A549 (cell line): ENCODE data around the gene FIGN. TPM values are rescaled to one million over a fixed set of nuclear protein-coding genes. Genes with fewer than 3 reads are reported as not detected.

Source experiments
- ATAC-seq, 2 experiments: fragments of 200-7000 bp in 1 of 2; fragments of >200 bp in 1 of 2; cut with Nextera tagmentation in 1 of 2; cut with Tn5 transposase in 1 of 2; 3 replicates each; pipeline versions ENCODE4 v1.8.0 to v1.9.1; 2018 to 2020; ENCODE audit warnings: mild to moderate bottlenecking in 1 of 2, moderate library complexity in 1 of 2
- CTCF ChIA-PET: fragments of 300-600 bp; sonication (Branson Sonifier 250); formaldehyde crosslinking; extraction: SDS; loops from one replicate; lab custom pipeline; 2021; ENCODE audit warnings: antibody characterized with exemption, inconsistent platforms; lab: Yijun Ruan, JAX
- POLR2A ChIA-PET: fragments of 350-600 bp; formaldehyde crosslinking; extraction: SDS; loops from one replicate; lab custom pipeline; 2021; ENCODE audit warnings: antibody characterized with exemption, inconsistent platforms; lab: Yijun Ruan, JAX
- DNase-seq, 2 experiments: peaks; one replicate each; pipeline versions ENCODE4 v3.0.0 to v3.0.0-alpha.2; 2011 to 2016; ENCODE audit warnings: low read depth in 1 of 2, low spot score in 1 of 2
- FAIRE-seq: peaks from 2 replicates; lab custom pipeline; 2011; peaks lifted over from hg19 to GRCh38; lab: Jason Lieb, UNC
- H3K27ac ChIP-seq, 2 experiments: fragments of >200 bp; sonication (Bioruptor Twin); formaldehyde crosslinking; 3 replicates each; pipeline ENCODE4 v1.5.1; 2016 to 2017
- H3K4me1 ChIP-seq: fragments of >200 bp; sonication (Bioruptor Twin); formaldehyde crosslinking; 3 replicates; pipeline ENCODE4 v1.6.1; 2016
- H3K4me2 ChIP-seq: fragments of >200 bp; sonication (Bioruptor Twin); formaldehyde crosslinking; 3 replicates; pipeline ENCODE4 v1.6.1; 2016
- H3K4me3 ChIP-seq: fragments of >200 bp; sonication (Bioruptor Twin); formaldehyde crosslinking; 3 replicates; pipeline ENCODE4 v1.5.1; 2016
- H3K9me3 ChIP-seq: fragments of >200 bp; sonication (Bioruptor Twin); formaldehyde crosslinking; 3 replicates; pipeline ENCODE4 v1.6.1; 2016
- CBX2 ChIP-seq: fragments of 200-600 bp; sonication (generic); IDR thresholded peaks from 2 replicates; pipeline ENCODE4 v1.6.1; 2016; ENCODE audit warnings: low read depth, mild to moderate bottlenecking, borderline replicate concordance
- CBX8 ChIP-seq: fragments of 200-600 bp; sonication (generic); IDR thresholded peaks from 2 replicates; pipeline ENCODE4 v1.6.1; 2016
- EHF ChIP-seq: fragments of 250-450 bp; sonication (Bioruptor Pico); IDR thresholded peaks from 2 replicates; pipeline ENCODE4 v1.5.0; 2020; ENCODE audit warnings: mild to moderate bottlenecking
- FOSB ChIP-seq: fragments of 250-450 bp; sonication (Bioruptor Pico); IDR thresholded peaks from 2 replicates; pipeline ENCODE4 v1.5.0; 2020; ENCODE audit warnings: mild to moderate bottlenecking, moderate library complexity
- FOSL2 ChIP-seq, 2 experiments: fragments of 450-650 bp in 1 of 2; fragments of >200 bp in 1 of 2; sonication (Bioruptor Twin) in 1 of 2; formaldehyde crosslinking; IDR thresholded peaks; 2 replicates each; pipeline versions ENCODE4 v1.5.0 to v1.6.1; 2016 to 2020; ENCODE audit warnings: mild to moderate bottlenecking in 1 of 2, moderate library complexity in 1 of 2
- HDAC2 ChIP-seq: fragments of 200-600 bp; sonication (generic); IDR thresholded peaks from 2 replicates; pipeline ENCODE4 v1.6.1; 2016
- HEYL ChIP-seq: fragments of 250-450 bp; sonication (Bioruptor Pico); IDR thresholded peaks from 2 replicates; pipeline ENCODE4 v1.8.0; 2021; ENCODE audit warnings: mild to moderate bottlenecking, moderate library complexity
- HOXA7 ChIP-seq: fragments of 250-450 bp; sonication (Bioruptor Pico); IDR thresholded peaks from 2 replicates; pipeline ENCODE4 v1.5.0; 2020; ENCODE audit warnings: mild to moderate bottlenecking, moderate library complexity
- HOXB5 ChIP-seq: fragments of 250-450 bp; sonication (Bioruptor Pico); IDR thresholded peaks from 2 replicates; pipeline ENCODE4 v1.5.0; 2020; ENCODE audit warnings: mild to moderate bottlenecking, moderate library complexity
- JUNB ChIP-seq: fragments of >200 bp; sonication (Bioruptor Twin); formaldehyde crosslinking; IDR thresholded peaks from 2 replicates; pipeline ENCODE4 v1.6.1; 2016
- NR3C1 ChIP-seq: fragments of >200 bp; sonication (Bioruptor Twin); formaldehyde crosslinking; IDR thresholded peaks from 3 replicates; pipeline ENCODE4 v1.6.1; 2017
- POLR2AphosphoS2 ChIP-seq: conservative IDR thresholded peaks from 2 replicates; pipeline ENCODE4 v1.6.1; 2012; ENCODE audit warnings: low read length, improper control_type of control experiment, inconsistent platforms
- RAD21 ChIP-seq, 2 experiments: fragments of >200 bp in 1 of 2; sonication (Bioruptor Twin) in 1 of 2; formaldehyde crosslinking in 1 of 2; IDR thresholded peaks in 1 of 2; conservative IDR thresholded peaks in 1 of 2; 2 replicates in 1 of 2; 3 replicates in 1 of 2; pipeline ENCODE4 v1.6.1; 2012 to 2018; ENCODE audit warnings: inconsistent platforms in 1 of 2
- RFX5 ChIP-seq: fragments of 450-650 bp; IDR thresholded peaks from 2 replicates; pipeline ENCODE4 v1.7.1; 2014; ENCODE audit warnings: antibody characterized with exemption, mild to moderate bottlenecking, moderate library complexity
- RNF2 ChIP-seq: fragments of 200-600 bp; sonication (generic); IDR thresholded peaks from 2 replicates; pipeline ENCODE4 v1.6.1; 2016; ENCODE audit warnings: low read depth, mild to moderate bottlenecking, antibody characterized with exemption, moderate library complexity, borderline replicate concordance
- TP53 ChIP-seq: fragments of 250-450 bp; sonication (Bioruptor Pico); IDR thresholded peaks from 2 replicates; pipeline ENCODE4 v1.5.0; 2021; ENCODE audit warnings: mild to moderate bottlenecking, moderate library complexity
- ZNF302 ChIP-seq: fragments of 250-450 bp; sonication (Bioruptor Pico); IDR thresholded peaks from 2 replicates; pipeline ENCODE4 v1.9.0; 2021; ENCODE audit warnings: inconsistent platforms, mild to moderate bottlenecking, moderate library complexity
- ZSCAN20 ChIP-seq: fragments of 250-450 bp; sonication (Bioruptor Pico); IDR thresholded peaks from 2 replicates; pipeline ENCODE4 v1.8.0; 2022; ENCODE audit warnings: mild to moderate bottlenecking, moderate library complexity
- WGBS: methylation state at CpG from one replicate; pipeline ENCODE4 v1.1.6; 2017; ENCODE audit errors: missing lambda C conversion rate; 5-methylcytosine and 5-hydroxymethylcytosine counted together
- polyA plus RNA-seq, 4 experiments: library from polyadenylated mRNA; depleted of rRNA in 3 of 4; stranded (reverse); fragments of >200 nt; fragmentation: RNase III in 1 of 4; extraction: RNeasy Plus Mini Kit Qiagen cat#74134 plus additional on column Dnase treatment in 1 of 4; gene quantifications; 2 replicates in 3 of 4; 3 replicates in 1 of 4; pipeline ENCODE4 v1.2.3, GENCODE V29; 2011 to 2017
- TF ChIP-seq, protein P1 (sequence below): IDR thresholded peaks from 2 replicates; pipeline ENCODE4 v1.6.1; 2012
- TF ChIP-seq, protein P2 (sequence below): fragments of 250-450 bp; sonication (Bioruptor Pico); IDR thresholded peaks from 2 replicates; pipeline ENCODE4 v1.5.0; 2021; ENCODE audit warnings: mild to moderate bottlenecking, moderate library complexity, borderline replicate concordance
- TF ChIP-seq, protein P3 (sequence below): fragments of 450-650 bp; IDR thresholded peaks from 2 replicates; pipeline ENCODE4 v1.6.1; 2014; ENCODE audit warnings: antibody characterized with exemption
- TF ChIP-seq, protein P4 (sequence below): fragments of >200 bp; sonication (Bioruptor Twin); formaldehyde crosslinking; IDR thresholded peaks from 3 replicates; pipeline ENCODE4 v1.6.1; 2016
- TF ChIP-seq, protein P5 (sequence below): fragments of 200-600 bp; sonication (generic); IDR thresholded peaks from 2 replicates; pipeline ENCODE4 v1.6.1; 2016; ENCODE audit warnings: antibody characterized with exemption, mild to moderate bottlenecking, moderate library complexity

FIGN gene
- polyA plus RNA-seq, 2 of the 4 experiments (the other 2 are of a cell fraction) = 1.9 to 3.8 TPM

DNA sequence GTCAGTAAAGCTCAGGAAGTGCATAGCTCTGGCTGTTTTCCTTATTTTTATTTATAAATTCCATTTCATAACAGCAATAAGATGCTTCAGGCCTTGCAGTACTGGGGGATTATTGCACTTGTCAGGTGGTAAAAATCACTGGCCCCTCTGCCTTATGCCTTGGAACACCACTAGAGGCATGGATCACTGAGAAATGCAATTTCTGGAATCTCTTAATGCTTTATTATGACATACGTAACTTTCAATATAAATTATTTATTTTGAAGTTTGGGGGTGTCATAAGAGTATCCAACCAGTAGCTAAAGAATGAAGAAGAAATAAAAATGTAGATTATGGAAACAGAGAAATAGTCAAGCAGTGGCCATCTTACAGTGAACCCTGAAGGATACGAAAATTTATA lies 183.1 kb downstream of the FIGN start:
- ATAC-seq = no peak
- Histone ChIP-seq H3K4me2 (no peak overlapping the region), H3K4me3 (no peak overlapping the region), H3K9me3 (no peaks in the 10 kb centered on the region), H3K4me1 (no peaks in the 10 kb centered on the region), H3K27ac (no peak overlapping the region)
- no peak for FAIRE-seq
- TF ChIP-seq, protein P1, sequence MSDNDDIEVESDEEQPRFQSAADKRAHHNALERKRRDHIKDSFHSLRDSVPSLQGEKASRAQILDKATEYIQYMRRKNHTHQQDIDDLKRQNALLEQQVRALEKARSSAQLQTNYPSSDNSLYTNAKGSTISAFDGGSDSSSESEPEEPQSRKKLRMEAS = no peak
- TF ChIP-seq JUNB = no peak
- TF ChIP-seq, protein P2, sequence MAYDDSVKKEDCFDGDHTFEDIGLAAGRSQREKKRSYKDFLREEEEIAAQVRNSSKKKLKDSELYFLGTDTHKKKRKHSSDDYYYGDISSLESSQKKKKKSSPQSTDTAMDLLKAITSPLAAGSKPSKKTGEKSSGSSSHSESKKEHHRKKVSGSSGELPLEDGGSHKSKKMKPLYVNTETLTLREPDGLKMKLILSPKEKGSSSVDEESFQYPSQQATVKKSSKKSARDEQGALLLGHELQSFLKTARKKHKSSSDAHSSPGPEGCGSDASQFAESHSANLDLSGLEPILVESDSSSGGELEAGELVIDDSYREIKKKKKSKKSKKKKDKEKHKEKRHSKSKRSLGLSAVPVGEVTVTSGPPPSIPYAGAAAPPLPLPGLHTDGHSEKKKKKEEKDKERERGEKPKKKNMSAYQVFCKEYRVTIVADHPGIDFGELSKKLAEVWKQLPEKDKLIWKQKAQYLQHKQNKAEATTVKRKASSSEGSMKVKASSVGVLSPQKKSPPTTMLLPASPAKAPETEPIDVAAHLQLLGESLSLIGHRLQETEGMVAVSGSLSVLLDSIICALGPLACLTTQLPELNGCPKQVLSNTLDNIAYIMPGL (CRISPR knock-in tag) = no peak
- no peak for TF ChIP-seq FOSB (CRISPR knock-in tag)
- TF ChIP-seq TP53 (CRISPR knock-in tag) = no peak
- no peak for TF ChIP-seq EHF (CRISPR knock-in tag)
- TF ChIP-seq ZSCAN20 = no peak
- TF ChIP-seq POLR2AphosphoS2 = no peak
- TF ChIP-seq HDAC2 = no peak
- TF ChIP-seq RAD21 (conservative IDR thresholded peaks at IDR 0.05 in 1 of 2, IDR thresholded peaks at IDR 0.05 in 1 of 2) = no peak
- TF ChIP-seq RFX5 = no peak
- TF ChIP-seq, protein P3, sequence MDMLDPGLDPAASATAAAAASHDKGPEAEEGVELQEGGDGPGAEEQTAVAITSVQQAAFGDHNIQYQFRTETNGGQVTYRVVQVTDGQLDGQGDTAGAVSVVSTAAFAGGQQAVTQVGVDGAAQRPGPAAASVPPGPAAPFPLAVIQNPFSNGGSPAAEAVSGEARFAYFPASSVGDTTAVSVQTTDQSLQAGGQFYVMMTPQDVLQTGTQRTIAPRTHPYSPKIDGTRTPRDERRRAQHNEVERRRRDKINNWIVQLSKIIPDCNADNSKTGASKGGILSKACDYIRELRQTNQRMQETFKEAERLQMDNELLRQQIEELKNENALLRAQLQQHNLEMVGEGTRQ = no peak
- no peak for TF ChIP-seq RNF2
- POLR2A ChIA-PET = no interaction called here
- CTCF ChIA-PET = no interaction called here
- DNase-seq = no peak
- WGBS = 96% methylated on average over 2 of the region's 2 CpGs

DNA sequence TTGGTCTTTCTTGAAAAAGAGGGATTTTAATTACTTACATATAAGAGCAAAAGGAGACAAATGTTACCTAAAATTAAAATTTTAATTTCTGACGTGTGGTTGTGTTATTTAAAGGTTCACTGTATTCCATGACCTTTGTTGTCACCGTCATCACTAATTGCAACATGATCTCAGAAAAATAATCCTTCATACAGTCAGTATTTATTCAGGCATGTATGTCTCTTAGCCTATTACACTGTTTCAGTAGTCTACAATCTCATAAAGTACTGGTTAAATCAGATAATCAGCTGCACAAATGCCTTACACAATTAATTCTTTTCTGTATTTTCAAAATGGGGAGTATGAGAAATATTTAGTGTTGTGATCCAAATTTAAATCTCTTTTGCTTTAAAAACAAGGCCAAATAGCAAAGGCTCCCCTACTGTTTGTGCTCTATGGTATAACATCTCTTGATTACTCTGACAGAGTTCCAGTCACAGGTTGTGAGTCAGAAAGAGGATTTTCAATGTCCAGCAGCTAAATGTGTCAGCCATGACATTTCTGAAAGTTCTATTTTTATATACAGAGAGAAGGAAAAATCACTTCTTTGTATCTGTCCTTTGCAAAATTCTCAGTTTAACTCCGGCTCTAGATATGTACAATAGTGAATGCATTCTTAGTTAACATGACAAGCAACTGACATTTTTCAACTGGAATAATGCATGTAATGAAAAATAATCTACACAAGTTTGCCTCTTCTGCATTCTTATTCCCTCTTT lies 184.0 kb downstream of the FIGN start:
- ATAC-seq = no peak
- no peak for FAIRE-seq
- Histone ChIP-seq H3K4me3 (no peak overlapping the region), H3K4me2 (no peak overlapping the region), H3K9me3 (no peaks in the 10 kb centered on the region), H3K27ac (no peak overlapping the region), H3K4me1 (no peaks in the 10 kb centered on the region)
- TF ChIP-seq ZSCAN20 (no peak), FOSB (CRISPR knock-in tag) (no peak), FOSL2 (IDR thresholded peaks at IDR 0.05) (no peak), FOSL2 (CRISPR knock-in tag; IDR thresholded peaks at IDR 0.05) (no peak), HOXA7 (CRISPR knock-in tag) (no peak), ZNF302 (CRISPR knock-in tag) (no peak), CBX2 (no peak), HEYL (no peak), TP53 (CRISPR knock-in tag) (no peak), HOXB5 (CRISPR knock-in tag) (no peak), RFX5 (no peak), NR3C1 (no peak), CBX8 (no peak), RAD21 (conservative IDR thresholded peaks at IDR 0.05 in 1 of 2, IDR thresholded peaks at IDR 0.05 in 1 of 2) (no peak)
- TF ChIP-seq, protein P1 = no peak
- TF ChIP-seq, protein P4, sequence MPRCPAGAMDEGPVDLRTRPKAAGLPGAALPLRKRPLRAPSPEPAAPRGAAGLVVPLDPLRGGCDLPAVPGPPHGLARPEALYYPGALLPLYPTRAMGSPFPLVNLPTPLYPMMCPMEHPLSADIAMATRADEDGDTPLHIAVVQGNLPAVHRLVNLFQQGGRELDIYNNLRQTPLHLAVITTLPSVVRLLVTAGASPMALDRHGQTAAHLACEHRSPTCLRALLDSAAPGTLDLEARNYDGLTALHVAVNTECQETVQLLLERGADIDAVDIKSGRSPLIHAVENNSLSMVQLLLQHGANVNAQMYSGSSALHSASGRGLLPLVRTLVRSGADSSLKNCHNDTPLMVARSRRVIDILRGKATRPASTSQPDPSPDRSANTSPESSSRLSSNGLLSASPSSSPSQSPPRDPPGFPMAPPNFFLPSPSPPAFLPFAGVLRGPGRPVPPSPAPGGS = no peak
- TF ChIP-seq, protein P5, sequence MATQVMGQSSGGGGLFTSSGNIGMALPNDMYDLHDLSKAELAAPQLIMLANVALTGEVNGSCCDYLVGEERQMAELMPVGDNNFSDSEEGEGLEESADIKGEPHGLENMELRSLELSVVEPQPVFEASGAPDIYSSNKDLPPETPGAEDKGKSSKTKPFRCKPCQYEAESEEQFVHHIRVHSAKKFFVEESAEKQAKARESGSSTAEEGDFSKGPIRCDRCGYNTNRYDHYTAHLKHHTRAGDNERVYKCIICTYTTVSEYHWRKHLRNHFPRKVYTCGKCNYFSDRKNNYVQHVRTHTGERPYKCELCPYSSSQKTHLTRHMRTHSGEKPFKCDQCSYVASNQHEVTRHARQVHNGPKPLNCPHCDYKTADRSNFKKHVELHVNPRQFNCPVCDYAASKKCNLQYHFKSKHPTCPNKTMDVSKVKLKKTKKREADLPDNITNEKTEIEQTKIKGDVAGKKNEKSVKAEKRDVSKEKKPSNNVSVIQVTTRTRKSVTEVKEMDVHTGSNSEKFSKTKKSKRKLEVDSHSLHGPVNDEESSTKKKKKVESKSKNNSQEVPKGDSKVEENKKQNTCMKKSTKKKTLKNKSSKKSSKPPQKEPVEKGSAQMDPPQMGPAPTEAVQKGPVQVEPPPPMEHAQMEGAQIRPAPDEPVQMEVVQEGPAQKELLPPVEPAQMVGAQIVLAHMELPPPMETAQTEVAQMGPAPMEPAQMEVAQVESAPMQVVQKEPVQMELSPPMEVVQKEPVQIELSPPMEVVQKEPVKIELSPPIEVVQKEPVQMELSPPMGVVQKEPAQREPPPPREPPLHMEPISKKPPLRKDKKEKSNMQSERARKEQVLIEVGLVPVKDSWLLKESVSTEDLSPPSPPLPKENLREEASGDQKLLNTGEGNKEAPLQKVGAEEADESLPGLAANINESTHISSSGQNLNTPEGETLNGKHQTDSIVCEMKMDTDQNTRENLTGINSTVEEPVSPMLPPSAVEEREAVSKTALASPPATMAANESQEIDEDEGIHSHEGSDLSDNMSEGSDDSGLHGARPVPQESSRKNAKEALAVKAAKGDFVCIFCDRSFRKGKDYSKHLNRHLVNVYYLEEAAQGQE = no peak
- ChIA-PET POLR2A (no interaction called here), CTCF (no interaction called here)
- 78% methylated on average over 3 of the region's 3 CpGs for WGBS
- DNase-seq = no peak
